Left lung (tissue), 10 donors: ENCODE data around the gene BCOR. TPM values are rescaled to one million over a fixed set of nuclear protein-coding genes. Genes with fewer than 3 reads are reported as not detected.

ENCODE experiments used
- ATAC-seq: fragments of 200-7000 bp; cut with Tn5 transposase; one replicate; pipeline ENCODE4 v1.9.1; 2020; ENCODE audit warnings: moderate library complexity
- DNase-seq, 4 donors: peaks; one replicate each; pipeline ENCODE4 v3.0.0-alpha.2; 2013 to 2020
- H3K27ac ChIP-seq, 2 donors: fragments of 200-600 bp; sonication (generic) in 1 of 2; one replicate each; pipeline versions ENCODE4 v1.5.0 to v1.8.0; 2020 to 2021
- H3K27me3 ChIP-seq, 2 donors: fragments of 200-600 bp; sonication (generic) in 1 of 2; one replicate each; pipeline versions ENCODE4 v1.5.0 to v1.8.0; 2020 to 2021
- H3K36me3 ChIP-seq, 2 donors: fragments of 200-600 bp; sonication (generic) in 1 of 2; one replicate each; pipeline versions ENCODE4 v1.5.0 to v1.8.0; 2020 to 2021
- H3K4me1 ChIP-seq, 2 donors: fragments of 200-600 bp; one replicate each; pipeline ENCODE4 v1.8.0; 2021
- H3K4me3 ChIP-seq, 2 donors: fragments of 200-600 bp; sonication (generic) in 1 of 2; one replicate each; pipeline versions ENCODE4 v1.5.0 to v1.8.0; 2020 to 2021; ENCODE audit warnings: mild to moderate bottlenecking in 1 of 2
- H3K9me3 ChIP-seq, 2 donors: fragments of 200-600 bp; sonication (generic) in 1 of 2; one replicate each; pipeline versions ENCODE4 v1.5.0 to v1.8.0; 2020 to 2021
- CTCF ChIP-seq, 2 donors: fragments of 200-600 bp; sonication (generic) in 1 of 2; IDR thresholded peaks; one replicate each; pipeline versions ENCODE4 v1.5.0 to v1.8.0; 2021; ENCODE audit warnings: antibody characterized with exemption in 2 of 2
- intact Hi-C, 2 donors: fragments of 100-400 bp; cut with DNase I; formaldehyde crosslinking; loops; one replicate each; pipeline versions ENCODE4 v1.11.2 to v1.14.2; 2022
- polyA plus RNA-seq, 6 donors: library from polyadenylated mRNA; unstranded; fragments of 120-200 nt; gene quantifications; one replicate each; pipeline ENCODE4 v1.2.1, GENCODE V29; 2013; ENCODE audit not compliant: insufficient read length in 6 of 6
- total RNA-seq, 2 donors: library from RNA; stranded (reverse); fragmentation: NEBNext Ultra II Directional; extraction: Animal tissue kit (Norgen Biotek cat#: 25700); gene quantifications; one replicate each; pipeline ENCODE4 v1.2.1, GENCODE V29; 2021
- donor health status: DM: no; HTN: yes; CAD: no.
- donor health status: DM: no; HTN: no; CAD: no.

The BCOR gene
- total and polyA plus RNA-seq, 8 donors, result 19.0 to 65.1 (median 60.9) TPM

GRCh38 chrX:40005292-40006011, 92.3 kb downstream of the BCOR start:
- intact Hi-C loops, result no loop called here
- H3K4me3 ChIP-seq, result no peak overlapping the region
- peaks cover 51 to 56% of the 10 kb centered on the region in 2 donors for H3K27me3 ChIP-seq
- H3K4me1 ChIP-seq, result peaks cover 5 to 33% of the 10 kb centered on the region in 2 donors
- no peaks in the 10 kb centered on the region for H3K9me3 ChIP-seq
- DNase-seq, result no peak
- ATAC-seq, result no peak
- no peaks in the 10 kb centered on the region for H3K36me3 ChIP-seq
- TF ChIP-seq CTCF (IDR thresholded peaks at IDR 0.05), result no peak
- no peak overlapping the region for H3K27ac ChIP-seq

GRCh38 chrX:40004921-40005291, 92.9 kb downstream of the BCOR start:
- H3K4me3 ChIP-seq, result no peak overlapping the region
- peaks cover 5 to 33% of the 10 kb centered on the region in 2 donors for H3K4me1 ChIP-seq
- no peak for ATAC-seq
- no peak for TF ChIP-seq CTCF (IDR thresholded peaks at IDR 0.05)
- H3K36me3 ChIP-seq, result no peaks in the 10 kb centered on the region
- no peak overlapping the region for H3K27ac ChIP-seq
- no peak for DNase-seq
- H3K9me3 ChIP-seq, result no peaks in the 10 kb centered on the region
- intact Hi-C loops, result no loop called here
- peaks cover 48 to 54% of the 10 kb centered on the region in 2 donors for H3K27me3 ChIP-seq

- Histone ChIP-seq H3K27me3 (peaks cover 43 to 50% of the 10 kb centered on the region in 2 donors), H3K4me1 (peaks cover 5 to 30% of the 10 kb centered on the region in 2 donors), H3K9me3 (no peaks in the 10 kb centered on the region), H3K36me3 (no peaks in the 10 kb centered on the region), H3K27ac (no peak overlapping the region), H3K4me3 (no peak overlapping the region)
- ATAC-seq (no peak), DNase-seq (no peak)
- intact Hi-C loops, result no loop called here
- no peak for TF ChIP-seq CTCF (IDR thresholded peaks at IDR 0.05)
These were observed 93.6 kb downstream of the BCOR start for GRCh38 chrX:40004246-40004535.

GRCh38 chrX:40003428-40004245, 94.1 kb downstream of the BCOR start:
- intact Hi-C loops, result no loop called here
- TF ChIP-seq CTCF (IDR thresholded peaks at IDR 0.05), result no peak
- H3K4me3 ChIP-seq, result no peak overlapping the region

GRCh38 chrX:40003071-40003427, 94.7 kb downstream of the BCOR start:
- no peak for TF ChIP-seq CTCF (IDR thresholded peaks at IDR 0.05)
- DNase-seq (no peak), ATAC-seq (no peak)
- Histone ChIP-seq H3K4me1 (peaks cover 5 to 19% of the 10 kb centered on the region in 2 donors), H3K9me3 (no peaks in the 10 kb centered on the region), H3K27ac (no peak overlapping the region), H3K27me3 (peaks cover 33 to 38% of the 10 kb centered on the region in 2 donors), H3K4me3 (no peak overlapping the region), H3K36me3 (no peaks in the 10 kb centered on the region)
- intact Hi-C loops, result no loop called here

More at GRCh38 chrX:40003428-40004245, 94.1 kb downstream of the BCOR start:
- H3K27me3 ChIP-seq, result peaks cover 39 to 44% of the 10 kb centered on the region in 2 donors
- ATAC-seq (no peak), DNase-seq (no peak)
- peaks cover 5 to 24% of the 10 kb centered on the region in 2 donors for H3K4me1 ChIP-seq
- H3K27ac ChIP-seq, result no peak overlapping the region
- H3K9me3 ChIP-seq, result no peaks in the 10 kb centered on the region
- H3K36me3 ChIP-seq, result no peaks in the 10 kb centered on the region
